Lower lobe of right lung (tissue), 2 donors: ENCODE measurements around the gene PAQR6. TPM values are rescaled to one million over a fixed set of nuclear protein-coding genes. Genes with fewer than 3 reads are reported as not detected.
A peak's percentile ranks its signal among the peaks of the same experiment; 100 is the strongest.

Experiments
- ATAC-seq, 2 donors: fragments of 200-7000 bp; cut with Tn5 transposase; one replicate each; pipeline ENCODE4 v1.9.1; 2020 to 2022; ENCODE audit warnings: mild to moderate bottlenecking in 2 of 2, moderate library complexity in 2 of 2
- DNase-seq: peaks from one replicate; pipeline ENCODE4 v3.0.0-alpha.2; 2020
- H3K27ac ChIP-seq: fragments of 200-600 bp; one replicate; pipeline ENCODE4 v1.8.0; 2022
- H3K27me3 ChIP-seq: fragments of 200-600 bp; one replicate; pipeline ENCODE4 v1.8.0; 2022; ENCODE audit warnings: low read depth
- H3K36me3 ChIP-seq: fragments of 200-600 bp; one replicate; pipeline ENCODE4 v1.8.0; 2022; ENCODE audit warnings: mild to moderate bottlenecking
- H3K4me1 ChIP-seq: fragments of 200-600 bp; one replicate; pipeline ENCODE4 v1.8.0; 2022
- H3K4me3 ChIP-seq: fragments of 200-600 bp; one replicate; pipeline ENCODE4 v1.8.0; 2022; ENCODE audit warnings: mild to moderate bottlenecking
- H3K9me3 ChIP-seq: fragments of 200-600 bp; one replicate; pipeline ENCODE4 v1.8.0; 2022
- intact Hi-C: fragments of 100-400 bp; cut with DNase I; formaldehyde crosslinking; loops from one replicate; pipeline ENCODE4 v1.11.0; 2022
- long read RNA-seq: library from polyadenylated mRNA; unstranded; transcript quantifications from one replicate; pipeline ENCODE4 v2.0.0, GENCODE V29; 2021
- total RNA-seq: library from RNA; stranded (reverse); fragmentation: NEBNext Ultra II Directional; extraction: Animal tissue kit (Norgen Biotek cat#: 25700); gene quantifications from one replicate; pipeline ENCODE4 v1.2.1, GENCODE V29; 2021
- TF ChIP-seq, protein P1 (sequence below): fragments of 200-600 bp; IDR thresholded peaks from one replicate; pipeline ENCODE4 v1.8.0; 2022; ENCODE audit warnings: antibody characterized with exemption, mild to moderate bottlenecking
- donor health status: DM: no; HTN: yes; CAD: no; lungs with severe emphysema.

The PAQR6 gene, protein sequence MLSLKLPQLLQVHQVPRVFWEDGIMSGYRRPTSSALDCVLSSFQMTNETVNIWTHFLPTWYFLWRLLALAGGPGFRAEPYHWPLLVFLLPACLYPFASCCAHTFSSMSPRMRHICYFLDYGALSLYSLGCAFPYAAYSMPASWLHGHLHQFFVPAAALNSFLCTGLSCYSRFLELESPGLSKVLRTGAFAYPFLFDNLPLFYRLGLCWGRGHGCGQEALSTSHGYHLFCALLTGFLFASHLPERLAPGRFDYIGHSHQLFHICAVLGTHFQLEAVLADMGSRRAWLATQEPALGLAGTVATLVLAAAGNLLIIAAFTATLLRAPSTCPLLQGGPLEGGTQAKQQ
- total RNA-seq: 2.3 TPM
- long read RNA-seq: 0 reads

DNA sequence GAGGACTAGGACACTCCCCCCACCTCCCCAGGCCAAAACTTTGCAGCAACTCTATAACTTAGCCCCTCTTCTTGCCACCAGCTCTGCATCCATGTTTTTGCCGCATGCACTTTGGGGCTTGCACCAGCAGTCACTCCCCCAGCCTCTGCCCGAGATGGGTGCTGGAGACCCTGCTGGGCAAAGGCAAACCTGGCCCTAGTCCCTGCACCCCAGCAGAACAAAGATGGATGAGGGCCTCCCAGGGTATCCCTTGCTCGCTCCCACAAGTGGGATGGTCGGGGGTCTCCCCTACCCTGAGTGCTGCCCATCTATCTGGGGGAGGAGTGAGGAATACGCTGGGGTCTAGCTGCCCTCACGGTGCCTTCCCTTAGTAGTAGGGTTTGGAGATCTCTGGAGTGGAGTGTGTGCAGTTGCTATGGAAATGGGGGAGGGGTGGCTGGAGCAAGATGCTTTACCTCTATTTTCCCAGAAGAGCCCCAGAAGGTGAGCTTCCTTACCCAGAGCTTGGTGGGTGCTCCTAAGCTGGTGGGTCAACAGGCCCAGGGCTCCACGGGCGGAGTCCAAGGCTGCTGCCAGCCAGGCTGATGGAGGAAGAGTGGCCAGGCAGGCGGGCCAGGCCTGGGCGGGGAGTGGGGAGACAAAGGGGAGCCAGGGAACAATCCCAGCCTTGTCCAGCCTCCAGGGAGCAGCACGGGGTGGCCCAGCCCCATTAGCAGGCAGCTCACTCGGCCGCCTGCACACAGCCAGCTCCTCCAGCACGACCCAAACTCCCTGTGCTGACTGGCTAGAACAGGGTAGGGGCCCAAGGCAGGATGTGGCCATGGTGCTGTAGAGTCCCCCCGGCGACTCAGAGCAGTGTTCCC lies at the start of gene PAQR6:
PAQR6 (minus strand) TSS at position 597 of the 863 bp plus-strand sequence. CDS start 1,325 bp downstream, outside the sequence.
- intact Hi-C loops: no loop called here
- H3K9me3 ChIP-seq: no peaks in the 10 kb centered on the region
- ATAC-seq: peak; percentile 6 to 7
- H3K27me3 ChIP-seq: peaks cover 11% of the 10 kb centered on the region
- H3K27ac ChIP-seq: no peak within 1 kb of the TSS
- peaks cover 27% of the 10 kb centered on the region for H3K4me1 ChIP-seq
- no peak within 1 kb of the TSS for H3K4me3 ChIP-seq
- H3K36me3 ChIP-seq: peaks cover 37% of the 10 kb centered on the region
- no peak for DNase-seq
- TF ChIP-seq, protein P1, sequence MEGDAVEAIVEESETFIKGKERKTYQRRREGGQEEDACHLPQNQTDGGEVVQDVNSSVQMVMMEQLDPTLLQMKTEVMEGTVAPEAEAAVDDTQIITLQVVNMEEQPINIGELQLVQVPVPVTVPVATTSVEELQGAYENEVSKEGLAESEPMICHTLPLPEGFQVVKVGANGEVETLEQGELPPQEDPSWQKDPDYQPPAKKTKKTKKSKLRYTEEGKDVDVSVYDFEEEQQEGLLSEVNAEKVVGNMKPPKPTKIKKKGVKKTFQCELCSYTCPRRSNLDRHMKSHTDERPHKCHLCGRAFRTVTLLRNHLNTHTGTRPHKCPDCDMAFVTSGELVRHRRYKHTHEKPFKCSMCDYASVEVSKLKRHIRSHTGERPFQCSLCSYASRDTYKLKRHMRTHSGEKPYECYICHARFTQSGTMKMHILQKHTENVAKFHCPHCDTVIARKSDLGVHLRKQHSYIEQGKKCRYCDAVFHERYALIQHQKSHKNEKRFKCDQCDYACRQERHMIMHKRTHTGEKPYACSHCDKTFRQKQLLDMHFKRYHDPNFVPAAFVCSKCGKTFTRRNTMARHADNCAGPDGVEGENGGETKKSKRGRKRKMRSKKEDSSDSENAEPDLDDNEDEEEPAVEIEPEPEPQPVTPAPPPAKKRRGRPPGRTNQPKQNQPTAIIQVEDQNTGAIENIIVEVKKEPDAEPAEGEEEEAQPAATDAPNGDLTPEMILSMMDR: no peak

DNA sequence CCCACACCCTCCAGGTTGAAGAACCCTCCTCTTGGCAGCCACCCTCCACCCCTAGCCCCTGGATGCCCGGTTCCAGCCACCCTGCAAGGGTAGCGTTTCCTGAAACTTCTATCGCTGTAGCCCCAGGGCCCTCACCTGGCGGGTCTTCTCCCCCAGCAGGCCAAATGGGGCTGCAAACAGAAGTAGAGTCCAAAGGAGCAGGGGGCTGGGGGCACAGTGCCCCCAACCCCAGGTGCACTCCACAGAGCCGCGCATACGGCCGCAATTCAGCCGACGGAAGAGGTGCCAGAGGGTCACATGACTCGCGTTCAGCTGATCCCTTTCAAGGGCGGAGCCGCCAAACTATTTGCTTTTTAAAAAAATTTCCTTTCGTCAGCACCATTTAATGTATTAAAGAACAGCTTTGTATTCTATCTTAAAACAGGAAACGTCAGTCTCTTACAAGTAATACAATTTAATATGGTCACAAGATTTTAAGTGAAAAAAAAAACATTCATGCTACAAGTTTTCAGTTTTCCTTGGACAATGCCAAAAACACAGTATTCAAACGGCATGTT lies 47.6 kb upstream of the PAQR6 start, which contains the start of gene GLMP:
GLMP (minus strand) TSS at position 289 of the 557 bp plus-strand sequence; CDS start at position 255, 34 bp downstream.
- H3K36me3 ChIP-seq: peaks cover 11% of the 10 kb centered on the region
- H3K27ac ChIP-seq: peak within 1 kb of the TSS; percentile 71
- H3K4me3 ChIP-seq: peak within 1 kb of the TSS; percentile 87
- DNase-seq (peak; percentile 79), ATAC-seq (peak; percentile 62 to 74)
- TF ChIP-seq, protein P1: no peak
- no peaks in the 10 kb centered on the region for H3K9me3 ChIP-seq
- intact Hi-C loops: no loop called here
- no peaks in the 10 kb centered on the region for H3K27me3 ChIP-seq
- H3K4me1 ChIP-seq: peaks cover 22% of the 10 kb centered on the region

DNA sequence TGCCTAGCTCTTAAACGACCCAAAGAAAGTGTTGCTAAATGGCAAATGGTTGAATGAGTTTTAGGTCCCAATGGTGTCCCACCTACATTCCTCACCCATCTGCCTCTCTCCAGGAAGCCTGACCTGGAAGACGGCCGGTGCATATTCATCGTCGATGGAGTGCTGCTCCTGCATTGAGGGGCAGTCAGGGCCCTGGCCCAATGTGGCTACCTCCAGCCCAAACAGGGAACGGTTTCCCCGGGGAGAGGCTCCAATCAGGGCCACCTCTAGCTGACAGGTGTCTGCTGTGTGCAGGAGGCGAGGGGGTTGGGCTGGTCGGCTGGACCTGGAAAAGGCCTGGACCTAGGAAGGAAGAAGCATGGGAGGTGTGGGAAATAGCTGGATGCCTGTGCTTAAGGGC lies 46.0 kb upstream of the PAQR6 start:
- intact Hi-C loops: no loop called here
- H3K4me1 ChIP-seq: peaks cover 22% of the 10 kb centered on the region

DNA sequence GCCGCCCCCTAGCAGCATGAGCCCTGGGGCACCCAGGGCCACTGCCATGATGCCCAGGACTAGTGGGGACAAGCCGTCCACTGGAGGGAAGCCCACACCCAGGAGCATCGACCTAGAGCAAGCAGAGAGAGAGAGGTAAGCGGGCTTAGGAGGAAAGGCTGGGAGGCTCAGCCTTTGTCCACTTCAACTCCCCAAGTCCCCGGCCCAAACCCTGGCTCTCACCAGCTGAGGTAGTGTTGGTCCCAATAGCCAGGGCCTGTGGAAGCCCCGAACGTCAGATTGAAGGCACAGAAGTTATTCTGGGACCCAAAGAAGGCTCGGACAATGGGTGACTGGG lies 45.2 kb upstream of the PAQR6 start:
- Histone ChIP-seq H3K27ac (no peak overlapping the region), H3K27me3 (no peaks in the 10 kb centered on the region), H3K4me1 (peaks cover 22% of the 10 kb centered on the region), H3K4me3 (no peak overlapping the region), H3K9me3 (no peaks in the 10 kb centered on the region), H3K36me3 (peaks cover 23% of the 10 kb centered on the region)
- DNase-seq: no peak
- TF ChIP-seq, protein P1: no peak
- intact Hi-C loops: no loop called here
- ATAC-seq: no peak

More for the DNA sequence above, 46.0 kb upstream of the PAQR6 start:
- H3K27me3 ChIP-seq: no peaks in the 10 kb centered on the region
- H3K27ac ChIP-seq: no peak overlapping the region
- H3K36me3 ChIP-seq: peaks cover 20% of the 10 kb centered on the region
- ATAC-seq: no peak
- no peak for DNase-seq
- no peaks in the 10 kb centered on the region for H3K9me3 ChIP-seq
- no peak overlapping the region for H3K4me3 ChIP-seq
- TF ChIP-seq, protein P1: no peak
